GM23248 (cell line): ENCODE data around the gene KLHL4.

Experiments
- EZH2 ChIP-seq: fragments of 200-600 bp; sonication (generic); IDR thresholded peaks from 2 replicates; pipeline ENCODE4 v1.6.1; 2018; ENCODE audit warnings: antibody characterized with exemption, mild to moderate bottlenecking; ENCODE audit not compliant: insufficient read depth, poor library complexity, severe bottlenecking
- EZH2phosphoT487 ChIP-seq: fragments of 200-600 bp; sonication (generic); IDR thresholded peaks from 2 replicates; pipeline ENCODE4 v1.6.1; 2018; ENCODE audit warnings: antibody characterized with exemption, moderate library complexity, mild to moderate bottlenecking, low read depth; ENCODE audit not compliant: insufficient read depth

GRCh38 chrX:87663421-87663820 lies 145.8 kb downstream of the KLHL4 start:
- TF ChIP-seq EZH2: no peak
- no peak for TF ChIP-seq EZH2phosphoT487
